Loucy (cell line): Measurements from ENCODE around the gene CTIF.

Experiments
- H2AFZ ChIP-seq: fragments of 200-600 bp; sonication (generic); 2 replicates; pipeline ENCODE4 v1.6.0; 2016; ENCODE audit warnings: antibody characterized with exemption, mild to moderate bottlenecking, low read length, moderate library complexity
- H3F3A ChIP-seq: fragments of 200-600 bp; 2 replicates; pipeline ENCODE4 v1.6.0; 2016; ENCODE audit warnings: antibody characterized with exemption, low read depth, mild to moderate bottlenecking
- H3K27me3 ChIP-seq: fragments of 200-600 bp; sonication (generic); 2 replicates; pipeline ENCODE4 v1.6.1; 2014; ENCODE audit warnings: low read length, mild to moderate bottlenecking; ENCODE audit not compliant: insufficient read depth, poor library complexity, severe bottlenecking
- H3K36me3 ChIP-seq: fragments of 200-600 bp; sonication (generic); 2 replicates; pipeline ENCODE4 v1.6.1; 2016; ENCODE audit warnings: low read length; ENCODE audit not compliant: insufficient read depth
- H3K4me1 ChIP-seq: fragments of 200-600 bp; sonication (generic); 2 replicates; pipeline ENCODE4 v1.5.1; 2014; ENCODE audit warnings: low read length, mild to moderate bottlenecking; ENCODE audit not compliant: insufficient read depth, poor library complexity, severe bottlenecking
- H3K4me2 ChIP-seq: fragments of 200-600 bp; sonication (generic); 2 replicates; pipeline ENCODE4 v1.6.0; 2014; ENCODE audit warnings: antibody characterized with exemption, low read length, low read depth, mild to moderate bottlenecking; ENCODE audit not compliant: poor library complexity, severe bottlenecking
- H3K4me3 ChIP-seq: fragments of 200-600 bp; sonication (generic); 2 replicates; pipeline ENCODE4 v1.5.1; 2014; ENCODE audit warnings: low read length, mild to moderate bottlenecking, mixed read lengths; ENCODE audit not compliant: poor library complexity, severe bottlenecking
- H3K79me2 ChIP-seq: fragments of 200-600 bp; sonication (generic); 2 replicates; pipeline ENCODE4 v1.6.1; 2014; ENCODE audit warnings: low read length; ENCODE audit not compliant: insufficient read depth
- H3K9ac ChIP-seq: fragments of 200-600 bp; sonication (generic); 2 replicates; pipeline ENCODE4 v1.6.0; 2014; ENCODE audit warnings: mild to moderate bottlenecking, low read depth, low read length, moderate library complexity; ENCODE audit not compliant: poor library complexity, severe bottlenecking
- H3K9me2 ChIP-seq: fragments of 200-600 bp; sonication (generic); replicated peaks from 2 replicates; pipeline ENCODE4 v1.6.1; 2016; ENCODE audit warnings: low read depth, low read length, mixed read lengths
- H3K9me3 ChIP-seq: fragments of 200-600 bp; sonication (generic); 2 replicates; pipeline ENCODE4 v1.6.1; 2014; ENCODE audit warnings: mild to moderate bottlenecking, antibody characterized with exemption, low read length, low read depth; ENCODE audit not compliant: insufficient read depth
- H4K20me1 ChIP-seq: fragments of 200-600 bp; sonication (generic); 2 replicates; pipeline ENCODE4 v1.6.0; 2014; ENCODE audit warnings: antibody characterized with exemption, low read length, mild to moderate bottlenecking; ENCODE audit not compliant: insufficient read depth, poor library complexity, severe bottlenecking
- CTCF ChIP-seq: fragments of 200-600 bp; sonication (generic); conservative IDR thresholded peaks from 2 replicates; pipeline ENCODE4 v1.5.1; 2014; ENCODE audit warnings: mild to moderate bottlenecking, antibody characterized with exemption, low read length
- EZH2phosphoT487 ChIP-seq: fragments of 200-600 bp; IDR thresholded peaks from 2 replicates; pipeline ENCODE4 v1.6.1; 2018; ENCODE audit warnings: antibody characterized with exemption, mild to moderate bottlenecking, moderate library complexity, borderline replicate concordance

CTIF gene

GRCh38 chr18:48560491-48560890 lies 21.7 kb downstream of the CTIF start:
- Histone ChIP-seq H3F3A (no peaks in the 10 kb centered on the region), H2AFZ (no peak overlapping the region), H3K9ac (no peak overlapping the region), H3K4me1 (peaks cover 34% of the 10 kb centered on the region), H3K9me2 (no peaks in the 10 kb centered on the region), H3K9me3 (no peaks in the 10 kb centered on the region), H3K36me3 (peaks cover 5% of the 10 kb centered on the region; the same call in 1 of the 2 replicates), H3K4me3 (no peak overlapping the region), H3K79me2 (peaks cover 12% of the 10 kb centered on the region; the same call in 1 of the 2 replicates), H4K20me1 (no peaks in the 10 kb centered on the region), H3K27me3 (no peaks in the 10 kb centered on the region), H3K4me2 (no peak overlapping the region)
- no peak for TF ChIP-seq EZH2phosphoT487
- TF ChIP-seq CTCF = no peak

GRCh38 chr18:48562075-48562474 lies 23.2 kb downstream of the CTIF start:
- TF ChIP-seq CTCF (peak; percentile 16; the same call in 1 of the 2 replicates), EZH2phosphoT487 (no peak)
- Histone ChIP-seq H3K9me2 (no peaks in the 10 kb centered on the region), H3K36me3 (no peaks in the 10 kb centered on the region), H3K9ac (no peak overlapping the region), H3K4me2 (no peak overlapping the region), H3K4me1 (peaks cover 37% of the 10 kb centered on the region), H3K79me2 (peaks cover 6% of the 10 kb centered on the region; the same call in 1 of the 2 replicates), H2AFZ (no peak overlapping the region), H3K27me3 (no peaks in the 10 kb centered on the region), H4K20me1 (no peaks in the 10 kb centered on the region), H3K4me3 (no peak overlapping the region), H3F3A (no peaks in the 10 kb centered on the region), H3K9me3 (no peaks in the 10 kb centered on the region)

GRCh38 chr18:48563027-48563426 lies 24.2 kb downstream of the CTIF start:
- H3K79me2 ChIP-seq = peaks cover 12% of the 10 kb centered on the region
- no peak overlapping the region for H3K9ac ChIP-seq
- no peak overlapping the region for H2AFZ ChIP-seq
- no peak overlapping the region for H3K4me3 ChIP-seq
- H3K36me3 ChIP-seq = no peaks in the 10 kb centered on the region
- no peaks in the 10 kb centered on the region for H3K9me2 ChIP-seq
- H3K9me3 ChIP-seq = no peaks in the 10 kb centered on the region
- H3F3A ChIP-seq = no peaks in the 10 kb centered on the region
- H4K20me1 ChIP-seq = no peaks in the 10 kb centered on the region
- H3K27me3 ChIP-seq = no peaks in the 10 kb centered on the region
- peaks cover 37% of the 10 kb centered on the region for H3K4me1 ChIP-seq
- TF ChIP-seq EZH2phosphoT487 = no peak
- TF ChIP-seq CTCF = no peak
- H3K4me2 ChIP-seq = peak overlapping the region; percentile 50
